ENCODE results near the gene PAGE5. TPM values are rescaled to one million over a fixed set of nuclear protein-coding genes. Genes with fewer than 3 reads are reported as not detected.

Gene PAGE5
- total RNA-seq, 1 donor from 2014 or later, result not detected

- H3K36me3 ChIP-seq (ENCODE audit: insufficient read depth, low read length), result no peaks in the 10 kb centered on the region
- H3K4me2 ChIP-seq (ENCODE audit: low read length), result no peak overlapping the region
- H3K27ac ChIP-seq (ENCODE audit: low read depth, low read length), result no peak overlapping the region
- Mint-ChIP-seq H3K9me3 (ENCODE audit: unreplicated experiment) (no peaks in the 10 kb centered on the region), H3K27ac (ENCODE audit: unreplicated experiment) (no peak overlapping the region), H3K4me1 (ENCODE audit: low read depth, unreplicated experiment) (no peaks in the 10 kb centered on the region), H3K27me3 (ENCODE audit: low read depth, unreplicated experiment) (no peaks in the 10 kb centered on the region), H3K36me3 (ENCODE audit: low read depth, unreplicated experiment) (no peaks in the 10 kb centered on the region), H3K4me3 (ENCODE audit: unreplicated experiment) (no peak overlapping the region)
- no peak overlapping the region for H3K9ac ChIP-seq (ENCODE audit: low read length)
- H2AFZ ChIP-seq (ENCODE audit: low read depth, low read length), result no peak overlapping the region
- FAIRE-seq, result peak; percentile 64
- no peaks in the 10 kb centered on the region for H3K27me3 ChIP-seq (ENCODE audit: insufficient read depth, low read length)
- no peaks in the 10 kb centered on the region for H3K79me2 ChIP-seq (ENCODE audit: insufficient read depth, low read length)
- no peaks in the 10 kb centered on the region for H3K9me3 ChIP-seq (ENCODE audit: insufficient read depth, low read depth, low read length)
- no peaks in the 10 kb centered on the region for H4K20me1 ChIP-seq (ENCODE audit: insufficient read depth, low read length)
- no peaks in the 10 kb centered on the region for H3K4me1 ChIP-seq (ENCODE audit: insufficient read depth, low read length)
- H3K4me3 ChIP-seq (ENCODE audit: insufficient read depth, low read depth, low read length), result no peak overlapping the region
- DNase-seq (ENCODE audit: low read depth), result no peak
- TF ChIP-seq CTCF (IDR thresholded peaks at IDR 0.05; ENCODE audit: insufficient read depth, low read depth, low read length) (no peak), EZH2 (IDR thresholded peaks at IDR 0.05; ENCODE audit: insufficient read depth, low read length) (no peak)
Observed at GRCh38 chrX:55253528-55253927, 33.4 kb downstream of the PAGE5 start.

GRCh38 chrX:55260806-55261205 lies 40.7 kb downstream of the PAGE5 start:
- TF ChIP-seq EZH2 (IDR thresholded peaks at IDR 0.05; ENCODE audit: insufficient read depth, low read length) (no peak), CTCF (IDR thresholded peaks at IDR 0.05; ENCODE audit: insufficient read depth, low read depth, low read length) (no peak)
- no peaks in the 10 kb centered on the region for H4K20me1 ChIP-seq (ENCODE audit: insufficient read depth, low read length)
- Mint-ChIP-seq H3K27ac (ENCODE audit: unreplicated experiment) (no peak overlapping the region), H3K27me3 (ENCODE audit: low read depth, unreplicated experiment) (no peaks in the 10 kb centered on the region), H3K9me3 (ENCODE audit: unreplicated experiment) (no peaks in the 10 kb centered on the region), H3K4me3 (ENCODE audit: unreplicated experiment) (no peak overlapping the region), H3K36me3 (ENCODE audit: low read depth, unreplicated experiment) (no peaks in the 10 kb centered on the region), H3K4me1 (ENCODE audit: low read depth, unreplicated experiment) (no peaks in the 10 kb centered on the region)
- H3K4me3 ChIP-seq (ENCODE audit: insufficient read depth, low read depth, low read length), result no peak overlapping the region
- no peak overlapping the region for H3K9ac ChIP-seq (ENCODE audit: low read length)
- H3K27ac ChIP-seq (ENCODE audit: low read depth, low read length), result no peak overlapping the region
- no peaks in the 10 kb centered on the region for H3K79me2 ChIP-seq (ENCODE audit: insufficient read depth, low read length)
- H3K36me3 ChIP-seq (ENCODE audit: insufficient read depth, low read length), result no peaks in the 10 kb centered on the region
- DNase-seq (ENCODE audit: low read depth) (no peak), FAIRE-seq (peak; percentile 88)
- no peaks in the 10 kb centered on the region for H3K27me3 ChIP-seq (ENCODE audit: insufficient read depth, low read length)
- H2AFZ ChIP-seq (ENCODE audit: low read depth, low read length), result no peak overlapping the region
- H3K4me1 ChIP-seq (ENCODE audit: insufficient read depth, low read length), result no peaks in the 10 kb centered on the region
- H3K9me3 ChIP-seq (ENCODE audit: insufficient read depth, low read depth, low read length), result no peaks in the 10 kb centered on the region
- H3K4me2 ChIP-seq (ENCODE audit: low read length), result no peak overlapping the region

DNA sequence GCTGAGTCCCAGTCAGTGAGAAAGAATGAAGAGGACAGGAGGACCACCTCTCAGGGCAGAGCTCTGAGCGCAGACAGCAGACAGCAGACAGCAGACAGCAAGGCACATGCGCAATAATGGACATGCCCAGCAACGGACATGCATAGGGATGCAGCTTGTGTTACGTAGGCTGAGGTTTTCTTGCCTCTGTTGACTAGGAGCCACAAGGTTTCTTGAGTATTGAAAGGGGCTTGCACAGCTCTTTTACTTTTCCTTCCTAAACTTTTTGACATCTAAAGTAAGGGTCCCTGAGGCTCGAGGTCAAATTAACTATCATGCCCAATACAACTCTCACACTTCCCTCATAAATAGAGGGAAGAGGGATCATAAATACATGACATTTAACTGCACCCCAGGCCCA lies 44.7 kb downstream of the PAGE5 start, which contains the start of gene PAGE3:
TSS of gene PAGE3 (minus strand) at position 101 of the 400 bp plus-strand sequence. CDS start 1,013 bp downstream, outside the sequence.
- H3K9me3 Mint-ChIP-seq (ENCODE audit: unreplicated experiment), result no peaks in the 10 kb centered on the region

More for the DNA sequence above, 44.7 kb downstream of the PAGE5 start, which contains the start of gene PAGE3:
- H3K27ac Mint-ChIP-seq (ENCODE audit: unreplicated experiment), result no peak within 1 kb of the TSS
- no peak within 1 kb of the TSS for H2AFZ ChIP-seq (ENCODE audit: low read depth, low read length)
- no peak within 1 kb of the TSS for H3K4me3 Mint-ChIP-seq (ENCODE audit: unreplicated experiment)
- H3K36me3 ChIP-seq (ENCODE audit: insufficient read depth, low read length), result no peaks in the 10 kb centered on the region
- H3K79me2 ChIP-seq (ENCODE audit: insufficient read depth, low read length), result no peaks in the 10 kb centered on the region
- H3K4me1 Mint-ChIP-seq (ENCODE audit: low read depth, unreplicated experiment), result no peaks in the 10 kb centered on the region
- no peaks in the 10 kb centered on the region for H3K27me3 Mint-ChIP-seq (ENCODE audit: low read depth, unreplicated experiment)
- no peak within 1 kb of the TSS for H3K27ac ChIP-seq (ENCODE audit: low read depth, low read length)
- H3K27me3 ChIP-seq (ENCODE audit: insufficient read depth, low read length), result no peaks in the 10 kb centered on the region
- H4K20me1 ChIP-seq (ENCODE audit: insufficient read depth, low read length), result no peaks in the 10 kb centered on the region
- no peak within 1 kb of the TSS for H3K4me2 ChIP-seq (ENCODE audit: low read length)
- H3K9ac ChIP-seq (ENCODE audit: low read length), result no peak within 1 kb of the TSS
- no peak within 1 kb of the TSS for H3K4me3 ChIP-seq (ENCODE audit: insufficient read depth, low read depth, low read length)
- DNase-seq (ENCODE audit: low read depth), result no peak
- no peaks in the 10 kb centered on the region for H3K36me3 Mint-ChIP-seq (ENCODE audit: low read depth, unreplicated experiment)
- H3K4me1 ChIP-seq (ENCODE audit: insufficient read depth, low read length), result no peaks in the 10 kb centered on the region
- no peak for TF ChIP-seq CTCF (IDR thresholded peaks at IDR 0.05; ENCODE audit: insufficient read depth, low read depth, low read length)
- TF ChIP-seq EZH2 (IDR thresholded peaks at IDR 0.05; ENCODE audit: insufficient read depth, low read length), result no peak
- no peaks in the 10 kb centered on the region for H3K9me3 ChIP-seq (ENCODE audit: insufficient read depth, low read depth, low read length)
- FAIRE-seq, result no peak
